HG03159 (cell line): Measurements from ENCODE around the gene STRAP.
"Not testable (repeated sequence)": the region's sequence is repeated elsewhere in the genome, so short reads cannot be mapped to it uniquely, and the experiment has no call there.

ENCODE experiments used
- ATAC-seq: cut with Tn5 transposase; IDR thresholded peaks from one replicate; pipeline ENCODE4 v1.9.1; 2021; ENCODE audit warnings: mild to moderate bottlenecking, moderate library complexity; ENCODE audit not compliant: unreplicated experiment

The STRAP gene

GRCh38 chr12:15919418-15919817 is 37.2 kb downstream of the STRAP start:
- no peak for ATAC-seq

GRCh38 chr12:15924956-15925355 is 42.8 kb downstream of the STRAP start:
- no peak for ATAC-seq

GRCh38 chr12:15928346-15928745 is 46.2 kb downstream of the STRAP start:
- ATAC-seq: no peak

- ATAC-seq: no peak
Observed at GRCh38 chr12:15928870-15929571, 46.8 kb downstream of the STRAP start.

- peak; percentile 72 for ATAC-seq
Observed at GRCh38 chr12:15931590-15932053, 49.4 kb downstream of the STRAP start.

- ATAC-seq: no peak
Observed at GRCh38 chr12:15932327-15932726, 50.1 kb downstream of the STRAP start.

DNA sequence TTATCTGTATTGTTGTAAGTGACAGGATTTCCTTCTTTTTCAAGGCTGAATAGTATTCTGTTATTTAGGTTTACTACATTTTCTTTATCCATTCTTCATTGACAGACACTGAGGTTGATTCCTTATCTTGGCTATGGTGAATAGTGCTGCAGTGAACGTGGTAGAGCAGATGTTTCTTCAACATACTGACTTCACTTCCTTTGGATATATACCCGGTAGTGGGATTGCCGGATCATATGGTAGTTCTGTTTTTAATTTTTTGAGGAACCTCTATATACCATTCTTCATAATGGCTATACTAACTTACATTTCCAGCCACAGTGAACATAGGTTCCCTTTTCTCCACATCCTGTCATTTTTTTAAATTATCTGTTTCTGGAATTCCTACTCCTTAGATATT is 50.8 kb downstream of the STRAP start:
- no peak for ATAC-seq

- ATAC-seq: no peak
Observed at GRCh38 chr12:15933751-15934150, 51.6 kb downstream of the STRAP start.

GRCh38 chr12:15936751-15937150 is 54.6 kb downstream of the STRAP start:
- ATAC-seq: no peak

DNA sequence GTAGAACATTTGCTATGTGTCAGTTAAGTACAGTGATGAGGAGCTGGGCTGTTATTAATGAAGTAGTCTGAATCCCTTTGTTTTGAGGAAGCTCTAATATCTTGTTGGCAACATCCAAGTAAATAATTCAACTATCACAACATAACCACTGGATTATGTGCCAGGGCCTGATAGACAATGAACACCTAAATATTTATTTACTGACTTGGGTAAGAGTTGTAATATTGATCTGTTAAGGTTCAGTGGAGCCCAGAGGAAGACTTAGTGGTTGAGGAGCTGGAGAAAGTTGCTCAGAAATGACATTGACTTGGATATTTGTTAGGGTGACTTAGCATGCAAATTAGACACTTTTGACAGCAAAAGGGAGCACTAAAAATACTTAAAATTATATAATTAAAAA is 55.7 kb downstream of the STRAP start:
- ATAC-seq: no peak

DNA sequence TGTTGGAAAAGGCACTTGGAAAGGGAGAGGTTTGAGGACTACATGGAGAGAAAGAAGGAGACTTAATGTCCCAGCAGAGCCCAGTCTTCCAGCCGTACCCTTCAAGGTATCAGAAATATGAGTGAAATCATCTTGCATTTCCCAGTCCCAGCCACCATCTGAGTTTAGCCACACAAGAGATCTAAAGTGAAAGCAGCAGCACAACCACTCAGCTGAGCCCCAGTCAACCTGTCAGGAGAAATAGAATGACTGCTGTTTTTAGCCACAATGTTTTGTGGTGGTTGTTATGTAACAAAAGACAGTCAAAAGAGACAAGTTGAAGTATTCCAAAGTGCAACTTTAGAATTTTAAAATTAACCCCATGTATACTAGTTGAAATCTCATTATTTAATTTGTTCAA is 56.9 kb downstream of the STRAP start:
- ATAC-seq: no peak

DNA sequence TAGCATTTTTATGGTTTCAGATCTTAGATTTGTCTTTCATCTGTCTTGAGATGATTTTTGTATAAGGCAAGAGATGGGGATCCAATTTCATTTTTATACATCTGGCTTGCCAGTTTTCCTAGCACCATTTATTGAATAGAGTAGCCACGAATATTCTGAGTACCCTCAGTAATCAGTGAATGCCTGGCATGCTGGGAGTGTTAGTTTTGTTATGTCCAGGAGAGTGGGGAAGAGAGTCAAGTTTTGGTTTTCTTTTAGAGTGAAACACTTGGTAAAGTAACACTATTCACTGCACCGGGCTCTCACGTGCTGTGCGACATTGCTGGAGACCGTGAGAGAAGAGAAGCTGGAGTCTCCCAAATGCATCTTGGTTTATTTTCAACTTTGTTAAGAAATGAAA is 60.3 kb downstream of the STRAP start:
- ATAC-seq: no peak

- ATAC-seq: not testable (repeated sequence)
Observed at GRCh38 chr12:15943519-15943918, 61.3 kb downstream of the STRAP start.

- ATAC-seq: not testable (repeated sequence)
Observed at GRCh38 chr12:15948461-15948860, 66.3 kb downstream of the STRAP start.
